Activated CD8-positive, alpha-beta memory T cell treated with anti-CD3 and anti-CD28 coated beads, Interleukin-2, amount 10 ng/mL, durations not matched to agents 7 days and 5 days (primary cell): ENCODE results near the gene TOP1. TPM values are rescaled to one million over a fixed set of nuclear protein-coding genes. Genes with fewer than 3 reads are reported as not detected.

Experiments
- ATAC-seq: fragments of 150-1000 bp; cut with Tn5 transposase; one replicate; pipeline ENCODE4 v1.10.0; 2021; ENCODE audit warnings: moderate library complexity
- CTCF ChIA-PET: fragments of 350-600 bp; sonication (Branson Sonifier 250); formaldehyde crosslinking; loops from one replicate; lab custom pipeline; 2021; ENCODE audit warnings: antibody characterized with exemption; lab: Charles Lee
- DNase-seq: peaks from one replicate; pipeline ENCODE4 v3.0.0-alpha.2; 2020
- H3K27ac Mint-ChIP-seq: one replicate; pipeline ENCODE4 v1.8.0; 2021; ENCODE audit warnings: mild to moderate bottlenecking, mixed read lengths
- H3K27me3 Mint-ChIP-seq: one replicate; pipeline ENCODE4 v1.8.0; 2021; ENCODE audit warnings: mixed read lengths
- H3K36me3 Mint-ChIP-seq: one replicate; pipeline ENCODE4 v1.8.0; 2021; ENCODE audit warnings: mild to moderate bottlenecking, mixed read lengths
- H3K4me1 Mint-ChIP-seq: one replicate; pipeline ENCODE4 v1.8.0; 2021; ENCODE audit warnings: mixed read lengths
- H3K4me3 Mint-ChIP-seq: one replicate; pipeline ENCODE4 v1.8.0; 2021; ENCODE audit warnings: mild to moderate bottlenecking, moderate library complexity, mixed read lengths
- H3K9me3 Mint-ChIP-seq: one replicate; pipeline ENCODE4 v1.8.0; 2022; ENCODE audit warnings: low read depth, mixed read lengths
- total RNA-seq, 2 experiments: library from RNA; stranded (reverse); gene quantifications; one replicate each; pipeline ENCODE4 v1.2.3, GENCODE V29; 2021

Gene TOP1
- total RNA-seq, 2 experiments from 2014 or later = 73.1 to 89.0 TPM

- CTCF ChIA-PET = interaction anchor here (1.5 to 8.0 kb wide), 2 partner anchors 15 to 43 kb away, joined by 3 to 52 read pairs; no protein-coding TSS in a partner anchor
- H3K27ac Mint-ChIP-seq = peak overlapping the region; percentile 25
Observed at GRCh38 chr20:41006936-41007474, 21.6 kb upstream of the TOP1 start.

GRCh38 chr20:41007481-41007880 is 21.1 kb upstream of the TOP1 start:
- no peaks in the 10 kb centered on the region for H3K27me3 Mint-ChIP-seq
- ATAC-seq = no peak
- H3K4me1 Mint-ChIP-seq = peaks cover 73% of the 10 kb centered on the region
- no peak for DNase-seq
- CTCF ChIA-PET = interaction anchor here (1.5 to 8.0 kb wide), 2 partner anchors 16 to 43 kb away, joined by 3 to 52 read pairs; no protein-coding TSS in a partner anchor
- H3K4me3 Mint-ChIP-seq = no peak overlapping the region
- H3K9me3 Mint-ChIP-seq = no peaks in the 10 kb centered on the region
- peak overlapping the region; percentile 84 for H3K27ac Mint-ChIP-seq
- H3K36me3 Mint-ChIP-seq = peaks cover 9% of the 10 kb centered on the region

More at GRCh38 chr20:41006936-41007474, 21.6 kb upstream of the TOP1 start:
- H3K27me3 Mint-ChIP-seq = no peaks in the 10 kb centered on the region
- DNase-seq (no peak), ATAC-seq (no peak)
- H3K4me3 Mint-ChIP-seq = no peak overlapping the region
- H3K36me3 Mint-ChIP-seq = peaks cover 9% of the 10 kb centered on the region
- no peaks in the 10 kb centered on the region for H3K9me3 Mint-ChIP-seq
- H3K4me1 Mint-ChIP-seq = peaks cover 72% of the 10 kb centered on the region

GRCh38 chr20:41009946-41010345 is 18.7 kb upstream of the TOP1 start:
- CTCF ChIA-PET = interaction anchor here (1.1 to 8.0 kb wide), 6 partner anchors 10 to 125 kb away, joined by 3 to 52 read pairs (median 4); no protein-coding TSS in a partner anchor
- ATAC-seq (no peak), DNase-seq (no peak)
- Mint-ChIP-seq H3K27ac (peak overlapping the region; percentile 7), H3K27me3 (no peaks in the 10 kb centered on the region), H3K4me1 (peaks cover 57% of the 10 kb centered on the region), H3K36me3 (peaks cover 7% of the 10 kb centered on the region), H3K4me3 (no peak overlapping the region), H3K9me3 (no peaks in the 10 kb centered on the region)

GRCh38 chr20:41011551-41012067 is 17.0 kb upstream of the TOP1 start:
- Mint-ChIP-seq H3K4me3 (no peak overlapping the region), H3K9me3 (no peaks in the 10 kb centered on the region), H3K4me1 (peaks cover 50% of the 10 kb centered on the region), H3K27ac (peak overlapping the region; percentile 79), H3K36me3 (peaks cover 3% of the 10 kb centered on the region), H3K27me3 (no peaks in the 10 kb centered on the region)
- peak; percentile 67 for DNase-seq
- ATAC-seq = peak; percentile 73
- CTCF ChIA-PET = interaction anchor here (1.0 to 8.0 kb wide), 9 partner anchors 13 to 83 kb away, joined by 3 to 52 read pairs (median 4); partner anchors contain the start of gene TOP1

GRCh38 chr20:41014561-41015088 is 14.0 kb upstream of the TOP1 start:
- no peaks in the 10 kb centered on the region for H3K27me3 Mint-ChIP-seq
- peaks cover 34% of the 10 kb centered on the region for H3K4me1 Mint-ChIP-seq
- no peak overlapping the region for H3K27ac Mint-ChIP-seq
- H3K9me3 Mint-ChIP-seq = no peaks in the 10 kb centered on the region
- H3K36me3 Mint-ChIP-seq = no peaks in the 10 kb centered on the region
- CTCF ChIA-PET = interaction anchor here (0.7 kb wide), 1 partner anchor 24 kb away, joined by 3 read pairs; no protein-coding TSS in a partner anchor
- DNase-seq = no peak
- no peak overlapping the region for H3K4me3 Mint-ChIP-seq
- ATAC-seq = no peak

- ATAC-seq = no peak
- H3K9me3 Mint-ChIP-seq = no peaks in the 10 kb centered on the region
Observed at GRCh38 chr20:41017448-41018042, 11.1 kb upstream of the TOP1 start.

GRCh38 chr20:41018153-41018552 is 10.5 kb upstream of the TOP1 start:
- Mint-ChIP-seq H3K36me3 (peaks cover 2% of the 10 kb centered on the region), H3K27me3 (no peaks in the 10 kb centered on the region), H3K9me3 (no peaks in the 10 kb centered on the region), H3K4me3 (no peak overlapping the region), H3K27ac (no peak overlapping the region), H3K4me1 (no peaks in the 10 kb centered on the region)
- DNase-seq (no peak), ATAC-seq (no peak)
- CTCF ChIA-PET = interaction anchor here (1.5 to 2.7 kb wide), 2 partner anchors 10 to 28 kb away, joined by 6 to 7 read pairs; no protein-coding TSS in a partner anchor

More at GRCh38 chr20:41017448-41018042, 11.1 kb upstream of the TOP1 start:
- Mint-ChIP-seq H3K27me3 (no peaks in the 10 kb centered on the region), H3K27ac (no peak overlapping the region), H3K36me3 (peaks cover 2% of the 10 kb centered on the region), H3K4me1 (peaks cover 6% of the 10 kb centered on the region), H3K4me3 (no peak overlapping the region)
- CTCF ChIA-PET = interaction anchor here (0.5 to 2.7 kb wide), 4 partner anchors 9 to 154 kb away, joined by 3 to 7 read pairs (median 5); no protein-coding TSS in a partner anchor
- no peak for DNase-seq

- no peak for DNase-seq
- peaks cover 2% of the 10 kb centered on the region for H3K27me3 Mint-ChIP-seq
- H3K27ac Mint-ChIP-seq = no peak overlapping the region
- H3K36me3 Mint-ChIP-seq = peaks cover 2% of the 10 kb centered on the region
- H3K9me3 Mint-ChIP-seq = no peaks in the 10 kb centered on the region
- CTCF ChIA-PET = interaction anchor here (0.9 kb wide), 1 partner anchor 9 kb away, joined by 4 read pairs; no protein-coding TSS in a partner anchor
- no peak overlapping the region for H3K4me3 Mint-ChIP-seq
- no peak for ATAC-seq
- H3K4me1 Mint-ChIP-seq = peaks cover 9% of the 10 kb centered on the region
Observed at GRCh38 chr20:41023549-41023948, 5.1 kb upstream of the TOP1 start.

GRCh38 chr20:41027366-41027765 is 1.3 kb upstream of the TOP1 start:
- Mint-ChIP-seq H3K27me3 (peaks cover 2% of the 10 kb centered on the region), H3K9me3 (no peaks in the 10 kb centered on the region), H3K36me3 (peaks cover 21% of the 10 kb centered on the region), H3K4me3 (peak overlapping the region; percentile 85), H3K27ac (peak overlapping the region; percentile 22), H3K4me1 (peaks cover 35% of the 10 kb centered on the region)
- CTCF ChIA-PET = interaction anchor here (0.6 to 1.2 kb wide), 2 partner anchors 11 to 36 kb away, joined by 3 read pairs; no protein-coding TSS in a partner anchor
- DNase-seq = no peak
- no peak for ATAC-seq

GRCh38 chr20:41027872-41028358 is 707 bp upstream of the TOP1 start:
- Mint-ChIP-seq H3K4me3 (peak overlapping the region; percentile 85), H3K36me3 (peaks cover 26% of the 10 kb centered on the region), H3K4me1 (peaks cover 40% of the 10 kb centered on the region), H3K27me3 (peaks cover 2% of the 10 kb centered on the region), H3K9me3 (no peaks in the 10 kb centered on the region), H3K27ac (peak overlapping the region; percentile 93)
- no peak for DNase-seq
- CTCF ChIA-PET = interaction anchor here (0.6 to 1.5 kb wide), 4 partner anchors 10 to 68 kb away, joined by 3 to 4 read pairs (median 3); no protein-coding TSS in a partner anchor
- no peak for ATAC-seq

GRCh38 chr20:41029150-41029901 is 704 bp downstream of the TOP1 start:
- Mint-ChIP-seq H3K9me3 (no peaks in the 10 kb centered on the region), H3K27me3 (no peaks in the 10 kb centered on the region), H3K4me1 (peaks cover 54% of the 10 kb centered on the region), H3K4me3 (peak overlapping the region; percentile 85), H3K27ac (peak overlapping the region; percentile 92), H3K36me3 (peaks cover 37% of the 10 kb centered on the region)
- peak; percentile 4 for ATAC-seq
- peak; percentile 59 for DNase-seq
- CTCF ChIA-PET = interaction anchor here (0.7 to 3.7 kb wide), 8 partner anchors 10 to 106 kb away, joined by 3 to 19 read pairs (median 4); no protein-coding TSS in a partner anchor

GRCh38 chr20:41030061-41030460 is 1.4 kb downstream of the TOP1 start:
- Mint-ChIP-seq H3K4me3 (peak overlapping the region; percentile 85), H3K36me3 (peaks cover 44% of the 10 kb centered on the region), H3K27ac (peak overlapping the region; percentile 92), H3K9me3 (no peaks in the 10 kb centered on the region), H3K27me3 (no peaks in the 10 kb centered on the region), H3K4me1 (peaks cover 60% of the 10 kb centered on the region)
- no peak for ATAC-seq
- CTCF ChIA-PET = interaction anchor here (0.7 to 3.7 kb wide), 9 partner anchors 9 to 105 kb away, joined by 3 to 19 read pairs (median 4); no protein-coding TSS in a partner anchor
- no peak for DNase-seq
